T-cell (primary cell): Measurements from ENCODE around the gene USP8. TPM values are rescaled to one million over a fixed set of nuclear protein-coding genes. Genes with fewer than 3 reads are reported as not detected.

Experiments
- ATAC-seq, 4 experiments: fragments of 200-7000 bp in 3 of 4; fragments of 150-1000 bp in 1 of 4; cut with Tn5 transposase; replicated peaks in 1 of 4; 1 replicate in 3 of 4; 2 replicates in 1 of 4; pipeline ENCODE4 v1.10.0; 2021; ENCODE audit warnings: moderate library complexity in 3 of 4, mild to moderate bottlenecking in 2 of 4, moderate number of reproducible peaks in 1 of 4
- CTCF ChIA-PET, 2 donors: fragments of 300-600 bp; sonication (Branson Sonifier 250); formaldehyde crosslinking; loops; one replicate each; lab custom pipeline; 2022; ENCODE audit warnings: antibody characterized with exemption in 2 of 2; lab: Charles Lee
- POLR2A ChIA-PET, 2 donors: fragments of 300-600 bp; sonication (Branson Sonifier 250); formaldehyde crosslinking; loops; one replicate each; lab custom pipeline; 2022; ENCODE audit warnings: antibody characterized with exemption in 2 of 2; lab: Charles Lee
- DNase-seq, 35 experiments: peaks; one replicate each; pipeline versions ENCODE4 v3.0.0 to v3.0.0-alpha.2; 2013 to 2023
- H3K27ac ChIP-seq: one replicate; pipeline ENCODE4 v1.5.1; 2013; ENCODE audit warnings: low read length
- H3K27me3 ChIP-seq, 2 experiments: replicated peaks in 1 of 2; 1 replicate in 1 of 2; 2 replicates in 1 of 2; pipeline versions ENCODE4 v1.6.1 to v1.7.0; 2013; ENCODE audit warnings: low read length in 1 of 2, mixed read lengths in 1 of 2; ENCODE audit not compliant: control insufficient read depth in 2 of 2, insufficient read depth in 2 of 2; ENCODE audit errors: extremely low read depth in 1 of 2
- H3K36me3 ChIP-seq, 2 donors: 1 replicate in 1 of 2; 2 replicates in 1 of 2; pipeline versions ENCODE4 v1.6.1 to v1.7.0; 2013; ENCODE audit warnings: low read length in 1 of 2; ENCODE audit not compliant: control insufficient read depth in 2 of 2, insufficient read depth in 1 of 2; ENCODE audit errors: extremely low read depth in 1 of 2
- H3K4me1 ChIP-seq, 2 experiments: 1 replicate in 1 of 2; 2 replicates in 1 of 2; pipeline versions ENCODE4 v1.6.1 to v1.7.0; 2013; ENCODE audit warnings: low read length in 2 of 2, mixed read lengths in 1 of 2; ENCODE audit not compliant: insufficient read depth in 2 of 2, control insufficient read depth in 1 of 2; ENCODE audit errors: extremely low read depth in 1 of 2
- H3K4me3 ChIP-seq, 2 donors: 1 replicate in 1 of 2; 2 replicates in 1 of 2; pipeline versions ENCODE4 v1.5.1 to v1.7.0; 2013; ENCODE audit warnings: mild to moderate bottlenecking in 2 of 2, low read length in 1 of 2, moderate library complexity in 1 of 2; ENCODE audit not compliant: control insufficient read depth in 1 of 2; ENCODE audit errors: extremely low read depth in 1 of 2
- H3K9me3 ChIP-seq: 2 replicates; pipeline ENCODE4 v1.7.0; 2013
- H3K27ac Mint-ChIP-seq, 2 donors: one replicate each; pipeline ENCODE4 v1.8.0; 2020 to 2021; ENCODE audit warnings: mild to moderate bottlenecking in 2 of 2, mixed read lengths in 2 of 2
- H3K27me3 Mint-ChIP-seq, 2 donors: one replicate each; pipeline ENCODE4 v1.8.0; 2021 to 2022; ENCODE audit warnings: mixed read lengths in 2 of 2
- H3K36me3 Mint-ChIP-seq: one replicate; pipeline ENCODE4 v1.8.0; 2021; ENCODE audit warnings: mixed read lengths
- H3K4me1 Mint-ChIP-seq, 3 donors: one replicate each; pipeline ENCODE4 v1.8.0; 2020 to 2022; ENCODE audit warnings: mixed read lengths in 3 of 3, mild to moderate bottlenecking in 1 of 3
- H3K4me3 Mint-ChIP-seq, 3 donors: one replicate each; pipeline ENCODE4 v1.8.0; 2020 to 2022; ENCODE audit warnings: mild to moderate bottlenecking in 3 of 3, mixed read lengths in 3 of 3, moderate library complexity in 3 of 3
- H3K9me3 Mint-ChIP-seq, 3 donors: one replicate each; pipeline ENCODE4 v1.8.0; 2020 to 2022; ENCODE audit warnings: mixed read lengths in 3 of 3
- WGBS: methylation state at CpG from one replicate; pipeline ENCODE4 v1.1.5; 2013; ENCODE audit warnings: missing lambda C conversion rate; ENCODE audit not compliant: insufficient coverage; 5-methylcytosine and 5-hydroxymethylcytosine counted together
- total RNA-seq, 35 experiments: library from RNA in 6 of 35; stranded (reverse) in 6 of 35; fragments of 120-200 nt in 1 of 35; gene quantifications; one replicate each; pipeline versions ENCODE4 v1.2.1 to v1.2.4 and lab custom pipeline; 2013 to 2026

Gene USP8
- total RNA-seq, 5 donors from 2014 or later (not counting 1 experiment from before 2014, with no cell fraction given) = 45.0 to 56.0 (median 52.7) TPM

DNA sequence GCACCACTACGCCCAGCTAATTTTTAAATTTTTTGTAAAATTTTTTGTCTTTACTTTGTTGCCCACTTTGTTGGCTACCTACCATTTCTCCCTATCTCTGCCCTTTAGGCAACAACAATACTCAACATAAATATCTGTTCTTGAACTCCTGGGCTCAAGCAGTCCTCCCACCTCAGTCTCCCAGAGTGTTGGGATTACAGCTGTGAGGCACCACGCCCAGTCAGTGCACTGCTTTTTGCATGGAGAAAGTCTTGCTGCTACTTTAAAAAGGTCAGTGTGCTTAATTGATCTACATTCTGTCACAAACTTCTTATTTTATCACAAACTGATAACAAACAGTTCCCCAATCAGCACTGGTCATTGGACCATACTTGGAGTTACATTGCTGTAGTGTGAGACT lies 8.0 kb downstream of the USP8 start:
- Mint-ChIP-seq H3K4me3 (no peak overlapping the region), H3K4me1 (peaks cover 65 to 73% (median 67%) of the 10 kb centered on the region in 3 donors), H3K36me3 (peaks cover 23% of the 10 kb centered on the region), H3K27ac (no peak overlapping the region), H3K27me3 (no peaks in the 10 kb centered on the region), H3K9me3 (no peaks in the 10 kb centered on the region)
- CTCF ChIA-PET = no interaction called here
- POLR2A ChIA-PET = interaction anchor here in 1 of 2 donors (0.6 kb wide), 1 partner anchor 10 kb away, joined by 3 read pairs; no protein-coding TSS in a partner anchor
- Histone ChIP-seq H3K27me3 (no peaks in the 10 kb centered on the region), H3K4me1 (peaks cover 0 to 4% of the 10 kb centered on the region in 2 experiments), H3K9me3 (no peaks in the 10 kb centered on the region), H3K4me3 (no peak overlapping the region), H3K27ac (no peak overlapping the region), H3K36me3 (peaks cover 0 to 12% of the 10 kb centered on the region in 2 donors)
- DNase-seq (no peak), ATAC-seq (no peak)
- 80% methylated on average over 1 of the region's 2 CpGs for WGBS

DNA sequence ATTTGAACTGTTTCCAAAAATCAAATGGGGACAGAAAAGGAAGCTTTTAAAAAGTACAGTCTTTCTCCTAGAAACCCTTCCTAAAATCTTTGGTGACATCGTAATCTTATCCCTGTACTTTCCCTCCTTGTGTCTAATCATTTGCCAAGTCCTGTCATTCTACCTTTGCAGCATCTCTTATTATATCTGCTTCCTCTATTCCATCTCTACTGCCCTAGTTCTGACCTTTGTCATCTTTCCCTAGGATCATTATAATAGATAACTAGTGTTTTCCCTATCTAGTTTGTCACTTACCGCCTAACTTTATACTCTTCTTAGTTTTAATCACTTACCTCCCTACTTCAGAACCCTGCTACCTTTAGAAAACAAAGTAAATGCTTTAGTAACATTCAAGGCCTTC lies 11.6 kb downstream of the USP8 start:
- Mint-ChIP-seq H3K4me1 (peaks cover 50 to 57% (median 55%) of the 10 kb centered on the region in 3 donors), H3K27ac (no peak overlapping the region)
- CTCF ChIA-PET = no interaction called here

DNA sequence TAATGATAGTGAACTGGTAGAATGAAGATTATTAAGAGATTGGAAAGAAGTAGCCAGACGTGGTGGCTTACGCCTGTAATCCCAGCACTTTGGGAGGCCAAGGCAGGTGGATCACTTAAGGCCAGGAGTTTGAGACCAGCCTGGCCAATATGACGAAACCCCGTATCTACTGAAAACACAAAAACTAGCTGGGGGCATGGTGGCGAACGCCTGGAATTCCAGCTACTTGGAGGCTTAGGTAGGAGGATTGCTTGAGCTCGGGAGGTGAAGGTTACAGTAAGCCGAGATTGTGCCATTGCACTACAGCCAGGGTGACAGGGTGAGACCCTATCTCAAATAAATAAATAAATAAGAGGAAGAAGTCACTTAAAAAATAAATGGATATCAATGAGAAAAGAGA lies 14.0 kb downstream of the USP8 start:
- no peaks in the 10 kb centered on the region for H3K27me3 Mint-ChIP-seq
- H3K36me3 Mint-ChIP-seq = peaks cover 26% of the 10 kb centered on the region
- CTCF ChIA-PET = no interaction called here
- H3K4me1 Mint-ChIP-seq = peaks cover 30 to 40% (median 32%) of the 10 kb centered on the region in 3 donors
- Histone ChIP-seq H3K36me3 (peaks cover 4 to 35% of the 10 kb centered on the region in 2 donors), H3K4me3 (no peak overlapping the region), H3K4me1 (no peaks in the 10 kb centered on the region), H3K27me3 (no peaks in the 10 kb centered on the region), H3K27ac (no peak overlapping the region), H3K9me3 (no peaks in the 10 kb centered on the region)
- 90% methylated on average over 2 of the region's 8 CpGs for WGBS
- POLR2A ChIA-PET = interaction anchor here in 1 of 2 donors (0.6 kb wide), 1 partner anchor 14 kb away, joined by 7 read pairs; the partner anchor contains the start of gene USP8
- ATAC-seq (no peak), DNase-seq (no peak)
- H3K27ac Mint-ChIP-seq = no peak overlapping the region
- no peaks in the 10 kb centered on the region for H3K9me3 Mint-ChIP-seq
- H3K4me3 Mint-ChIP-seq = no peak overlapping the region

More for the DNA sequence above, 11.6 kb downstream of the USP8 start:
- WGBS = 100% methylated on average over 2 of the region's 2 CpGs
- no peak for ATAC-seq
- H3K4me1 ChIP-seq = no peaks in the 10 kb centered on the region
- Mint-ChIP-seq H3K36me3 (peaks cover 33% of the 10 kb centered on the region), H3K27me3 (no peaks in the 10 kb centered on the region), H3K9me3 (no peaks in the 10 kb centered on the region), H3K4me3 (no peak overlapping the region)
- peaks cover 0 to 26% of the 10 kb centered on the region in 2 donors for H3K36me3 ChIP-seq
- POLR2A ChIA-PET = interaction anchor here in 1 of 2 donors (0.6 kb wide), 1 partner anchor 1582 kb away, joined by 6 read pairs; no protein-coding TSS in a partner anchor
- no peak overlapping the region for H3K27ac ChIP-seq
- no peak for DNase-seq
- H3K4me3 ChIP-seq = no peak overlapping the region
- H3K27me3 ChIP-seq = no peaks in the 10 kb centered on the region
- no peaks in the 10 kb centered on the region for H3K9me3 ChIP-seq

DNA sequence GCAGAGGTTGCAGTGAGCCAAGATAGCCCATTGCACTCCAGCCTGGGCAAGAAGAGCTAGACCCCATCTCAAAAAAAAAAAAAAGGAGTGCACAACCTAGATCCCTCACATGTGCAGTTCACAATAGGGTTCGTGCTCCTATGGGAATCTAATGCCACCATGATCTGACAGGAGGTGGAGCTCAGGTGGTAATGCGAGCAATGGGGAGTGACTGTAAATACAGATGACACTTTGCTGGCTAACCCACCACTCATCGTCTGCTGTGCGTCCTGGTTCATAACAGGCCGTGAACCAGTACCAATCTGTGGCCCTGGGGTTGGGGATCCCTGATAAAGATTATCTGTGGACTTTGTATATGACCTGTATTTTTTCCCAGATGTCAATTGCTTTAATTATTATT lies 16.7 kb downstream of the USP8 start:
- no peak overlapping the region for H3K4me3 Mint-ChIP-seq
- POLR2A ChIA-PET = interaction anchor here (0.6 kb wide), 3 partner anchors 65 to 172 kb away, joined by 3 to 8 read pairs (median 4); no protein-coding TSS in a partner anchor
- peaks cover 4 to 38% of the 10 kb centered on the region in 2 donors for H3K36me3 ChIP-seq

DNA sequence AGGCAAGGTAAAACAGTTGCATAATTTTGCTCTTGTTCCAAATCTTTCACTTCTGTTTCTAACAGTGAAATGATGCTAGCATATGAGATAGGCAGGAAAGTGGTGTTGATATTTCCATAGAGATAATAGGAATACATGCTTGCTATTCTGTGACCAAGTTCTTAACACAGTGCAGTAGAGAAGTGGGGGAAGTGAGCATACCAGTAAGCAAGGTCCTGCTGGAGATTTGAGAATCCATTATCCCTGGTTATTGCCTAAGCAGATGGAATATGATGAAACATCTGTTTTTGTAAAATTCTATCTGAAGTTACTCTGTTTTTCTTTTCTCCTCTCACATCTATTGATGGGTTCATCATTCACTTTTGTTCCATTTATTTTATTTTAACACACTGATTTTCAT lies 28.7 kb downstream of the USP8 start:
- H3K36me3 Mint-ChIP-seq = peaks cover 38% of the 10 kb centered on the region
- H3K36me3 ChIP-seq = peaks cover 0 to 42% of the 10 kb centered on the region in 2 donors
- DNase-seq (no peak), ATAC-seq (no peak)
- H3K4me1 ChIP-seq = no peaks in the 10 kb centered on the region
- no peaks in the 10 kb centered on the region for H3K9me3 Mint-ChIP-seq
- H3K4me3 ChIP-seq = no peak overlapping the region
- H3K27me3 Mint-ChIP-seq = no peaks in the 10 kb centered on the region
- H3K27ac ChIP-seq = no peak overlapping the region
- no peak overlapping the region for H3K4me3 Mint-ChIP-seq
- POLR2A ChIA-PET = no interaction called here
- CTCF ChIA-PET = no interaction called here
- H3K27ac Mint-ChIP-seq = no peak overlapping the region
- no peaks in the 10 kb centered on the region for H3K9me3 ChIP-seq
- no peaks in the 10 kb centered on the region for H3K27me3 ChIP-seq
- peaks cover 5 to 7% (median 5%) of the 10 kb centered on the region in 3 donors for H3K4me1 Mint-ChIP-seq

More for the DNA sequence above, 16.7 kb downstream of the USP8 start:
- CTCF ChIA-PET = no interaction called here
- H3K27me3 ChIP-seq = no peaks in the 10 kb centered on the region
- H3K9me3 Mint-ChIP-seq = no peaks in the 10 kb centered on the region
- H3K4me1 ChIP-seq = no peaks in the 10 kb centered on the region
- 100% methylated on average over 2 of the region's 5 CpGs for WGBS
- H3K9me3 ChIP-seq = no peaks in the 10 kb centered on the region
- no peaks in the 10 kb centered on the region for H3K27me3 Mint-ChIP-seq
- no peak for ATAC-seq
- peaks cover 24% of the 10 kb centered on the region for H3K36me3 Mint-ChIP-seq
- H3K27ac Mint-ChIP-seq = no peak overlapping the region
- DNase-seq = no peak
- no peak overlapping the region for H3K27ac ChIP-seq
- H3K4me3 ChIP-seq = no peak overlapping the region
- peaks cover 17 to 24% (median 21%) of the 10 kb centered on the region in 3 donors for H3K4me1 Mint-ChIP-seq

DNA sequence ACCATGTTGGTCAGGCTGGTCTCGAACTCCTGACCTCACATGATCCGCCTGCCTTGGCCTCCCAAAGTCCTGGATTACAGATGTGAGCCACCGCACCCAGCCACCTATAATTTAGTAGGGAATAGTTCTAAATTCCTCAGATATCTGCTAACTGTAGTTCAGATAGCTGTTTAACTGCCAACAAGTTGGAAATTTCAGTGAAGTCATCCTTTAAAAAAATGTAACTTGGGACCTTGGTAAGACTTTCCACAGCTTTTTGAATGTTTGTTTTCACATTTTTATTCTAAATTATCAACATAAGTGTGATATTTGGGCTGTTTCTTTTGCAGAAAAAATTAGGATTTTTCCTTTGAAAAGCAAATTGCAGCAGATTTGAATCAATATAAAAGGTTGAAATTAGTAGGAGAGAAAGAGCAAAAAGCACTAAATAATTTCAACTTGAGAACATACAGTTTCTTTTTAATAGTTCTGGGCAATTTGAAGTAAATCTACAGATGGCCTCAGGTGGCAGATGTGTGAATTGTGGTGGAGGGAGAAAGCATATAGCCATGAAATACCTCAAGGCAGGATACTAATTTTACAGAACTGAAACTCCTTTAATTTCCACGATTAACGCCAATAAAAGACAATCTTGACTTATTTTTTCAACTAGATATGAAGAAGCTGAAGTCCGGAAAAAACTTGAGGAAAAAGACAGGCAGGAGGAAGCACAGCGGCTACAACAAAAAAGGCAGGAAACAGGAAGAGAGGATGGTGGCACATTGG lies 34.3 kb downstream of the USP8 start:
- ChIA-PET POLR2A (no interaction called here), CTCF (interaction anchor here in 1 of 2 donors (1.1 kb wide), 1 partner anchor 12 kb away, joined by 3 read pairs; no protein-coding TSS in a partner anchor)
- H3K4me1 Mint-ChIP-seq = peaks cover 0 to 5% (median 0%) of the 10 kb centered on the region in 3 donors
- Histone ChIP-seq H3K27ac (no peak overlapping the region), H3K27me3 (no peaks in the 10 kb centered on the region), H3K36me3 (peaks cover 13 to 48% of the 10 kb centered on the region in 2 donors), H3K4me1 (no peaks in the 10 kb centered on the region), H3K9me3 (no peaks in the 10 kb centered on the region), H3K4me3 (no peak overlapping the region)
- no peaks in the 10 kb centered on the region for H3K9me3 Mint-ChIP-seq
- WGBS = 100% methylated on average over 1 of the region's 7 CpGs
- no peaks in the 10 kb centered on the region for H3K27me3 Mint-ChIP-seq
- no peak for ATAC-seq
- no peak overlapping the region for H3K27ac Mint-ChIP-seq
- no peak for DNase-seq
- no peak overlapping the region for H3K4me3 Mint-ChIP-seq
- peaks cover 42% of the 10 kb centered on the region for H3K36me3 Mint-ChIP-seq
